Stimulated activated effector memory CD8-positive, alpha-beta T cell treated with anti-CD3 and anti-CD28 coated beads, Interleukin-12 subunit alpha, Interleukin-12 subunit beta, amount 100 ng/mL, for 72 hours (primary cell): ENCODE data around the gene SEMA5A.

ENCODE experiments used
- ATAC-seq: fragments of 150-1000 bp; cut with Tn5 transposase; 2 replicates; pipeline ENCODE4 v1.10.0; 2021
- DNase-seq, 2 donors: peaks; one replicate each; pipeline ENCODE4 v3.0.0; 2021 to 2022; ENCODE audit warnings: low spot score in 2 of 2
- H3K27ac Mint-ChIP-seq: one replicate; pipeline ENCODE4 v1.8.0; 2022; ENCODE audit warnings: mild to moderate bottlenecking, mixed read lengths
- H3K36me3 Mint-ChIP-seq: one replicate; pipeline ENCODE4 v1.8.0; 2022; ENCODE audit warnings: mild to moderate bottlenecking, mixed read lengths
- H3K4me1 Mint-ChIP-seq: one replicate; pipeline ENCODE4 v1.8.0; 2022; ENCODE audit warnings: mixed read lengths
- H3K4me3 Mint-ChIP-seq: one replicate; pipeline ENCODE4 v1.8.0; 2022; ENCODE audit warnings: mild to moderate bottlenecking, mixed read lengths
- H3K9me3 Mint-ChIP-seq: one replicate; pipeline ENCODE4 v1.8.0; 2022; ENCODE audit warnings: mixed read lengths

Gene SEMA5A

DNA sequence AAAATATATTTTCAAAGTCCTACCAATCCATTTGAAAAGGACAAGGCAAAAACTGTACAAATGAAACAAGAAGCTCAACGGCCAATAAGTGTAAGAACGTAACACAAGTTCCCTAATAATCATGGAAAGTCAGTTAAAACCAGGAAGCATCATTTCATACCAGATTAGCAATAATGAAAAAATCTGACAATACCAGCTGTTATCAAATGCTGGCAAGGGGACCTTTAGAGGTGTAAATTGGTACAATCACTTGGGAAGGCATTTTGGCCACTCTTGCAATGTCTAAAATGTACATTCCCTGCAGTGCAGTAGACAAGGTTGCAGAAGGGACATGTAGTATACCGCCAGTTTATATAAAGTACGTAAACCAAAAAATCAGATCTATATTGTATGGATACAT, 10.1 kb upstream of the SEMA5A start:
- H3K9me3 Mint-ChIP-seq: peaks cover 11% of the 10 kb centered on the region
- no peak overlapping the region for H3K4me3 Mint-ChIP-seq
- H3K36me3 Mint-ChIP-seq: no peaks in the 10 kb centered on the region
- DNase-seq: no peak
- H3K4me1 Mint-ChIP-seq: no peaks in the 10 kb centered on the region
- no peak overlapping the region for H3K27ac Mint-ChIP-seq
- ATAC-seq: no peak

DNA sequence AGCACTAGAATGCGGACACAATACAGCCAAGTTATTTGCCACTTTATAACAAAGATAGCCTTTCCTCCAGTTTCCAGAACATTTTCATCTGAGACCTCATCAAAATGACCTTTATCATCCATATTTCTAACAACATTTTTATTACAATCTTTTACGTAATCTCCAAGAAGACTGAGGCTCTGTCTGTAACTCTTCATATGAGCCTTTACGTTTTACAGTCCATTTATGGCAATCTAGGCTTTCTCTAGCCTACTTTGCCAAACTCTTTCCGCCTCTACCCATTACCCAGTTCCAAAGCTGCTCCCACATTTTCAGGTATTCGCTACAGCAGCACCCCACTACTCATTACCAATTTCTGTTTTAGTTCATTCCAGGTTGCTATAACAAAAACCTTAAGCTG, 8.2 kb upstream of the SEMA5A start:
- H3K36me3 Mint-ChIP-seq: no peaks in the 10 kb centered on the region
- no peaks in the 10 kb centered on the region for H3K4me1 Mint-ChIP-seq
- H3K27ac Mint-ChIP-seq: no peak overlapping the region
- peaks cover 11% of the 10 kb centered on the region for H3K9me3 Mint-ChIP-seq
- DNase-seq: no peak
- ATAC-seq: no peak
- no peak overlapping the region for H3K4me3 Mint-ChIP-seq

DNA sequence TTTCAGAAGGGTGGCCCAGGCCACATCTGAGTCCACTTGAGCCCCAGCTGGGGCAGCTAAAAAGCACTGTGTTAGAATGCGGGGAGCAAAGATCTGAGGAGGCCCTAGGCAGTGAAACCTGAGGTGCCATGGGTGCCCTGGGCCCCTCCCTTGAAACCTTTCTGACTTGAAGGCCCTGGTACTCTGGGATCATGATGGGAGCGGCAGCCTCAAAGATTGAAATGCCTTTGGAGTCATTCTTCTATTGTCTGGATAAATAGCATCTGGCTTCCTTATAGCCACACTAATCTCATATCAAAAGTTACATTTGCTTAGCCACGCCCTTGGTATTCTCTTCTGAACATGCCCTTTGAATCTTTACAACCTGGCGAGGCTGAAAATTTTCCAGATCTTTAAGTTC, 7.7 kb upstream of the SEMA5A start:
- Mint-ChIP-seq H3K4me1 (no peaks in the 10 kb centered on the region), H3K4me3 (no peak overlapping the region), H3K9me3 (peaks cover 11% of the 10 kb centered on the region), H3K36me3 (no peaks in the 10 kb centered on the region), H3K27ac (no peak overlapping the region)
- DNase-seq (no peak), ATAC-seq (no peak)

DNA sequence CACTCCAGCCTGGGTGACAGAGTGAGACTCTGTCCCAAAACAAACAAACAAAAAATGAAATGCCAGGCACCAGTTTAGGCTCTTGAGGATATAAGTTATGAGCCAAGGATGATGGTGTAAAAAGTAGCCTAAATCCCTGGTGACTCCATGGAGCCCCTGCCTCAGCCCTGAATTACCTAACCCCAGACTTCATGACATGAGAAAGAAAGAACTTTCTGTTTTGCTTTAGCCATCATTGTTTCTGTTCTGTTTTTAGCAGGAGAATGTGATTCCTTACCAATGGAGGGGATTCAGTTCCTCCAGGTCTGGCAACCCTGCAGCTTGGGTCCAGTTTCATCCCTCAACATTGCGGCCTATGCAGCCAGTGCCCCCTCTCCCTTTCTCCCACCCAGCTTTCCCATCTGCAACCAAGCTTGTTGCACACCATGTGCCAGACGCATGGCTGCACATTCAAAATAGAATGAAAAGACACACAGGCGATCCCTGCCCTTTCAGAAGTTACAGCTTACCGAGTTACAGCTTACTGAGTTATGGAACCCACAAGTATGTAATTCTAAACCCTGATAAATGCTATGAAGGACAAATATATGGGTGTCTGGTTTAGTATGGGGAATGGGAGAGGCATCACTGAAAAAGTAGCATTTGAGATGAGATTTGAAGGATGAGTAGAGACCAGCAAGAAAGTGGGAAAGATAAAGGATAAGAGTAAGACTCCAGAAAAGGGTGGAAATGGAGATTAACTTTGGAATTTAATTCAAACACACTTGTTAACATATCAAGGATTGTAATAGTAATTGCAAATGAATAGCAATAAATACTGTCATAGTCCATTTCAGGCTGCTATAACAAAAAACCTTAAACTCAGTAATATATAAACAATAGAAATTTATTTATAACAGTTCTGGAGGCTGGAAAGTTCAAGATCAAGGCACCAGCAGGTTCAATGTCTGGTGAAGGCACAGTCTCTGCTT, 6.0 kb upstream of the SEMA5A start:
- peaks cover 13% of the 10 kb centered on the region for H3K9me3 Mint-ChIP-seq
- no peak overlapping the region for H3K4me3 Mint-ChIP-seq
- H3K27ac Mint-ChIP-seq: no peak overlapping the region
- no peaks in the 10 kb centered on the region for H3K4me1 Mint-ChIP-seq
- ATAC-seq (no peak), DNase-seq (no peak)
- no peaks in the 10 kb centered on the region for H3K36me3 Mint-ChIP-seq

DNA sequence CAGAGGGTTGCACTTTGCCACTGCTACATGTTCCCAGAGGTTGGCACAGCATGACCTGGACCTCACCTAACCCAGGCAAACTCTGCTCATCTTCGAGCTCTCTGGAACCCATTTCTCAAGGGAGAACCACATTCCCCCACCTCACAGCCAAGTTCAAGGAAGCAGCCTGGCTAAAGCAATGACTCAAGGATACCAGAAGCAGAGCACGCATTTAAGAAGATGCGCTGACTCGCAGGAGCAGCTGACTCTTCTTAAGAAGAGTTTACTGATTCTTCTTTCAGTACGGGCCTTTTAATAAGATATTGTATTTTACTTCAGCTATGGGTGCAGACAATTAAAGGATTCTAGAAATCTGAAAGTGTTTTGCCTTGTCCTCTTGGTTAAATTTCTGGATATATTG, 4.1 kb upstream of the SEMA5A start:
- DNase-seq (no peak), ATAC-seq (no peak)
- Mint-ChIP-seq H3K4me1 (no peaks in the 10 kb centered on the region), H3K4me3 (no peak overlapping the region), H3K9me3 (peaks cover 9% of the 10 kb centered on the region), H3K27ac (no peak overlapping the region), H3K36me3 (no peaks in the 10 kb centered on the region)

DNA sequence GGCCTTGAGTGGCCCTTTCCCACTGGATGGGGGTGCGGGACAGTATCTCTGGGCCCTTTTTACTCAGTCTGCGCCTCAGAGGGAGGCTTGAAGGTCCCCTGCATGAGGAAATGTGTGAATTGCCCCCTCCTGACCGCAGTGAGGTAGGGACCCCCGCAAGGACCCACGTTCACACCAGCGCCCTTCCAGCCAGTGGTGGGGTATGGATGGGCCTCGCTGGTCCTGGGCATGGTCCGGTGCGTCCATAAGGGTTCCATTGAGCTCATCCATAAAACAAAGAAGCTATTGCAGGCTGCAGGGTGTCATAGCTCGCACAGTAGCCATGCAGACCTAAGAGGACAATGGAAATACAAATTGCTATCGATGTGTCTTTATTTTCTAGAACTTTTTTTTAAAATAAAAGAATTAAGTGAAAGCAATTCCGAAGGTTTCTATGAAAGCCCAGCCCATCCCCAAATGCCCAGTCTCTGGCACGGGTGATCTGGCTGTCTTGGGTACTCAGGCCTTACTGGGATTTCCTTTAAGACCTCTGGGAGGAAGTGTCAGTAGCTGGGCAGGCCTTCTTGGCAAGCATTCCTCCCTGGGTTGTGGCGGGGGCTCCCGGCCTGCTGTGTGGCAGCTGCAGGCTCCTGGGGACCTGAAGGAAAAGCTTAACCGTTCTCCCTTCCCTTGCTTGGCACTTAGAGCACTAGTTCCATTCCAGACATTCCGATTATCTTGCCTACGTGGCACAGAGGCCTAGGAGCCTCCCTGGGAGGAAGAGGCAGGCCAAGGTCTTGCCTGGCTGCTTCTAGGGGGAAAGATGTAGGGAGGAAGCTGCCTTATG, 1.5 kb upstream of the SEMA5A start:
- ATAC-seq (no peak), DNase-seq (no peak)
- Mint-ChIP-seq H3K27ac (no peak overlapping the region), H3K9me3 (peaks cover 2% of the 10 kb centered on the region), H3K4me1 (peaks cover 5% of the 10 kb centered on the region), H3K4me3 (no peak overlapping the region), H3K36me3 (no peaks in the 10 kb centered on the region)

DNA sequence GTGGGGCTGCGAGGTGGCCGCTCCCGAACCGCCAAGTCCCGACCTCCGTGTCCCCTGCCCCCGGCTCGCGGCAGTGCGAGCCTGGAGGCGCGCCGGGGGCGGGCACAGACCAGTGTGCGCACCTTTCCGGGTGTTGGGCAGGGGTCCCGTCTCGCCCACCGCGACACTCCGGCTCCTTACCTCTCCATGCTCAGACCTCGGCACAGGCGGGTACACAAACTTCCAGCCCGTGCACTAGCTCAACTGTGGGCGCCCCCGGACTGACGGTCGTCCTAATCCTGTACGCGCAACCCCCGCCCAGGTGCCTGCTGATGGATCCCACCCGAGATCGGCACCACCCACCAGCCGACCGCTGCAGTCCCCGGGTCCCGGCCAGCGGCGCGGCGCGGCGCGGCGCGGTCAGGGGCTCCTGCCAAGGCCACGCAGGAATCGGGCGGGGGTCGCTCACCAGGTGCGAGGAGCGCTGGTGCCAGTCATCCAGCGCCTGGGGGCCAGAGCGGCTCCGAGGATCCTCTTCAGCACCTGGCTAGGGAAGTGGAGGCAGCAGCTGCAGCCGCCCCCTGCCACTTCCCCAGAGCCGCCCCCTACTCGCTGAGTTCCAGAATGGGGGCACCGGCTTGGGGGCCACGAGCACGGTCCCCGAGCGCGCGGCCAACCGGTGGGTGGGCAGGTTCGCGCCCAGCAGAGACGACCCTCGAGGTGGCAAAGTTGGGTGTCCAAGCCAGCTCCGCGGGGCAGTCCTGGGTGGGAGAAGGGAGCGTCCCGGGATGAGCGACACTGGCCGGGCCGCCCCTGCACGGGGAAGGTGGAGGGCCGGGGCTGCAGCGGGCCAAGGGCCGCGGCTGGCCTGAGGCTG, 511 bp downstream of the SEMA5A start:
- Mint-ChIP-seq H3K27ac (no peak overlapping the region), H3K4me1 (peaks cover 5% of the 10 kb centered on the region), H3K36me3 (no peaks in the 10 kb centered on the region), H3K4me3 (no peak overlapping the region), H3K9me3 (peaks cover 2% of the 10 kb centered on the region)
- no peak for DNase-seq
- no peak for ATAC-seq

DNA sequence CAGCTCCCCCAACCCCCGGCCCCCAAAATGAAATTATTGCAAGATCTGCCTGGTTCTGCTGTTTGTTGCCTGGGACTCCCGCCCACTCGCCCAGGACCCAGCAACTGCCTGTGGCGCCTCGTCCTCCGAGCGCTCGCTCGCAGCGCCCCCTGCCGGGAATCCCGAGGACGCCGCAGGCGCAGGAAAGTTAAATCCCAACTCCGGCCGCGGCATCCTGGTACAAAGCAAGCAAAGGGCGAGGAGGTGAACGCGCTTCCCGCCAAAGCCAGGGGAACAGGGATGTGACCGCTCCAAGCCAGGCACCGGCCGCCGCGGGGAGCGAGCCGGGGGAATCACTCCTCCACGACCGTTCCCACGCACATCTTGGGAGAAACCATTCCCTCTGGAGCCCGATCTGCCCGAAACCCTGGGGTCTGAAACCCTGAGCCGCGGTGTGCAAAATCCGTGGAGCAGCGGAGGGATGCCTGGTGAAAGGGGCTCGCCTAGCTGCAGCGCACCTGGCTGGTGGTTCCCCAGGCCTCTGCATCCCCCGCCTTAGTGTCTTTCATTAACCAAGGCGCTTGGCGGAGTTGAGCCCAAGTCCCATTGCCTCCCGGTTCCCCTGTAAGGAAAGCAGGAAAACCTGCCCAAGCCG, 1.3 kb downstream of the SEMA5A start:
- peaks cover 2% of the 10 kb centered on the region for H3K9me3 Mint-ChIP-seq
- no peak overlapping the region for H3K27ac Mint-ChIP-seq
- no peaks in the 10 kb centered on the region for H3K36me3 Mint-ChIP-seq
- ATAC-seq (no peak), DNase-seq (no peak)
- H3K4me1 Mint-ChIP-seq: peaks cover 5% of the 10 kb centered on the region
- no peak overlapping the region for H3K4me3 Mint-ChIP-seq

DNA sequence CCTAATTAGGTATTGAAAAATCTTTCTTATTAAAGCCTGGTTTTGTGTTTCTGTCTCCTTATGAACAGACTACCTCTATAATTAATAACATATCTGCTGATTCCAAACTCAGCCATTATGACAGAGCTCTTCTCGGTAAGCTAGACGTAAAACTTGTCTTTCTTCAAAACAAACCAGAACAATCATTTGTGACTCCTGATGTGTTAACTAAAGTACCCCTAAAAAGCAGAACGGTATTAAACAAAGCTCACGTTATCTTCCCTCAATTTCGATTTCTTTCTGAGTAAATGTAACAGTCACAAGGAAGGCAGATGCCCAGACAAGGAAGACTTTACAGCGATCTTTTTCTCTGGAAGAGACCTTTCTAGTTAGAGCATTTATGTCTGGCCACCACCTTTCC, 1.8 kb downstream of the SEMA5A start:
- DNase-seq (no peak), ATAC-seq (no peak)
- peaks cover 2% of the 10 kb centered on the region for H3K9me3 Mint-ChIP-seq
- H3K27ac Mint-ChIP-seq: no peak overlapping the region
- H3K36me3 Mint-ChIP-seq: no peaks in the 10 kb centered on the region
- H3K4me1 Mint-ChIP-seq: peaks cover 5% of the 10 kb centered on the region
- no peak overlapping the region for H3K4me3 Mint-ChIP-seq

DNA sequence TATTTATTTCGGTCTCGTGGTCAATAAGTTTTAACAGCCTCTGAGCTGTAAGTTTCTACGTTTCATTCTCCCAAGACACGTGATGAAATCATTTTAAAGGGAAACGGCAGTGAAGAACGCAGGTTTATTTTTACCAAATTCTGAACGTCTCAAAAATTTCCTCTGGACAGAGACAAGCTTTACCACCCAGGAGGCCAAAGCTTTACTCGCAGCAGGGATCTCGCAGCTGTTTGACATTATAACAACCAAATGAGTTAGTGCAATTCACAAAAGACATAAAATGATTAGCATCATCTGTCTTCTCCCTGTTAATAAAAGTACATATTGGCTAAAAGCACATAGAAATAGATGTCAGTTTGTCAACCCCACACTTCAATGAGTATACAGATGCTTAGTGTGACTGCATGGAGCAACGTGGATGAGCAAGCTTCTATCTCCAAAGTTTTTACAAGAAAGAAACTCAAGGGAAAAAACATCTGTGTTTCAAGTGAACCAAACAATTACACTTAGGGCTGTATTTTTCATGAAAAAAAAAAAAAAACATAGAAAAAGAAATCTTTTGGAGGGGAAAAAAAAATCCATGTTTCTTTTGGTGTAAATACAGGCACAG, 2.5 kb downstream of the SEMA5A start:
- H3K36me3 Mint-ChIP-seq: no peaks in the 10 kb centered on the region
- no peak overlapping the region for H3K27ac Mint-ChIP-seq
- ATAC-seq: no peak
- H3K4me1 Mint-ChIP-seq: peaks cover 5% of the 10 kb centered on the region
- no peak for DNase-seq
- peaks cover 2% of the 10 kb centered on the region for H3K9me3 Mint-ChIP-seq
- H3K4me3 Mint-ChIP-seq: no peak overlapping the region

DNA sequence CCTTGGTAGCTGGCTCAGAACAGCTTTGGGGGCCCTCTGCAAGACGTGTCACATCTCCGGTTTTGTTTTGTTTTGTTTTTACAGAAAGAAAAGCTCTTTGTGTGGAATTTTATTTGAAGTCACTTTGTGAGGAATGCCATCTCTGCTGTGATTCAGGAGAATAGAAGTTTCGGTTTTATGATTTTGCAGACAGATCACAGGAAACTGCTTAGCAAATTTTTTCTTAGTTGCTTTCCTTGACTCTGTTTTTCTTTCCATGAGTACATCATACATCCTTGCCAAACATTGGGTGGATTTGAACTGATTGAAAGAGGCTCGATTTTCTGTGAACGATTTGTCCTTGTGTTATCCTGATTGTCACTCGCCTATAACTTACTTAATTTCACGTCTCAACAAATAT, 5.1 kb downstream of the SEMA5A start:
- H3K36me3 Mint-ChIP-seq: no peaks in the 10 kb centered on the region
- H3K4me3 Mint-ChIP-seq: no peak overlapping the region
- peaks cover 5% of the 10 kb centered on the region for H3K4me1 Mint-ChIP-seq
- ATAC-seq (no peak), DNase-seq (no peak)
- H3K27ac Mint-ChIP-seq: no peak overlapping the region
- no peaks in the 10 kb centered on the region for H3K9me3 Mint-ChIP-seq

DNA sequence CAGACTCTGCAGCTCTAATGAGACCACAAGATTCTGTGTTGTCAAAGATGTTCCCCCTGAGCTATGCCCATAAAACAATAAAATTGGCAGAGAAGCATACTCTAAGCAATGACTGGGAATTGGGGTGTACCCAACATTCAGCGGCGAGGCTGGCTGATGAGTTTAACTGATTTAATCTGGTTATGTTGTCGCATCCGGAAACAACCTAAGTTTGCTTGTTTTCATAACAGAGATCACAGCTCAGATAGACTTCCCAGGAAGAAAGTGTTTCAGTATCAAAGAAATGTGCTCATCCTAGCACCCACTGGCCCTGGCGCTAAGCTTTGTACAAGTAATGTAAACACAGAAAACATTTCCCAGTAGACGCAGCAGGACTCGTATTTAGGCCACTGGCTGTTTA, 7.4 kb downstream of the SEMA5A start:
- H3K4me1 Mint-ChIP-seq: no peaks in the 10 kb centered on the region
- DNase-seq: no peak
- no peaks in the 10 kb centered on the region for H3K36me3 Mint-ChIP-seq
- no peak for ATAC-seq
- H3K4me3 Mint-ChIP-seq: no peak overlapping the region
- no peaks in the 10 kb centered on the region for H3K9me3 Mint-ChIP-seq
- no peak overlapping the region for H3K27ac Mint-ChIP-seq

DNA sequence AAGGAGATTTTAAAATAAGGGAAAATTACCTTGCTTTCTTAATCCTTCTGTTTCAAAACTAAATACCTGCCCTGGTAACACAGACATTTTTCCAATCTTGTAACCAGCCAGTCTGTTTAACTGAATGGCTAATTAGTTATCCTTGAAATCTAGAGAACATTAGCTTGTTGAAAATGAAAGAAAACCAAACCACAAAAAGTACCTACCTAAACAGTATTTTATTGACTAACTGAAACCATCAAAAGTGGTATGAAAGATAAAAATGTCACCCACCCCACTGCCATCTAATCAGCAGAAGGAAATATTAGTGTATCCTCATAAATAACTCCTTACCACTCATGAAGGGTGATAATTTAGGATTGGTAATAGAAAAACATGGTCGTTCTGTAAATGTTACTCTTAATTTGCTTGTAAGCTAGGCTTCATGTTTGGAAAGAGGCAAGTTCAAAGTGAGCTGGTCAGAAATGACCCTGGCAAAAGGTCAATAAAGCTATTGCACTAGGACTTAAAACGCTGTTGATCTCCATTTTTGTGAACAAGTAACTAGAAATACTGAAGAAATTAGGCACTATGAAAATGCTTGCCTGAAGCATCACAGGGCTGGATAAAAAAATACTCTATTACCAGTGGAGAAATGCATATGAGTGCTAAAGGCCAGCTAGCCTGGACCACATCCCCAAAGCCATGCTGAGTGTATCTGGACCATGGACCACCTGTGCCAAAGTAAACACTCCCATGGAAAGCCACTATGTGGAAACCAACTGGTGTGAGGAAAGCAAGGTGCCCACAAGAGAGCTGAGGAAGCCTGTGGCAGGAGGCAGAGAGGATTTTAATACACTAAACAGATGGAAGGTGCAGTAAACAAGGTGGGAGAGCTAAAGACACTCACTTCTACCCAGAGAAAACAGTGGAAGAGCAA, 8.4 kb downstream of the SEMA5A start:
- no peaks in the 10 kb centered on the region for H3K36me3 Mint-ChIP-seq
- no peaks in the 10 kb centered on the region for H3K9me3 Mint-ChIP-seq
- no peak overlapping the region for H3K4me3 Mint-ChIP-seq
- DNase-seq (no peak), ATAC-seq (no peak)
- no peak overlapping the region for H3K27ac Mint-ChIP-seq
- H3K4me1 Mint-ChIP-seq: no peaks in the 10 kb centered on the region

DNA sequence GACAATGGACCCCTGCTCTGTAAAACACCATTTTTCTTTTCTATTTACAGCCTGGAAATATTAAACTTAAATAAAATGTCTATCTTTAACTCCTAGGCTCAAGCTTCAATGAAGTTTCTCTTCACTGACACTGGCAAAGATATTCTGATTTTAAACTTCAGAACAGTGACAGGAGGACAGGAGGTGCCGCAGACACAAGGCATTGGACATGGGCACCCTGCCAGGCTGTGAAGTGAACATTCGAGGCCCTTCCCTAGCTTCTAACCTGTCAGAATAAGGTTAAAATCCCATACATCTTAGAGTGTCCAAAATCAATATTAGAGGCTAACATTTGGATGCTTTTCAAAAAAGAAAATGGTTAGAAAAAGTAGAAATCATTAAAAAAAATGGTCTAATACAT, 9.2 kb downstream of the SEMA5A start:
- Mint-ChIP-seq H3K36me3 (no peaks in the 10 kb centered on the region), H3K9me3 (no peaks in the 10 kb centered on the region), H3K4me3 (no peak overlapping the region), H3K27ac (no peak overlapping the region), H3K4me1 (no peaks in the 10 kb centered on the region)
- no peak for ATAC-seq
- DNase-seq: no peak
